Measurements from ENCODE around the gene FSTL4.

The FSTL4 gene

DNA sequence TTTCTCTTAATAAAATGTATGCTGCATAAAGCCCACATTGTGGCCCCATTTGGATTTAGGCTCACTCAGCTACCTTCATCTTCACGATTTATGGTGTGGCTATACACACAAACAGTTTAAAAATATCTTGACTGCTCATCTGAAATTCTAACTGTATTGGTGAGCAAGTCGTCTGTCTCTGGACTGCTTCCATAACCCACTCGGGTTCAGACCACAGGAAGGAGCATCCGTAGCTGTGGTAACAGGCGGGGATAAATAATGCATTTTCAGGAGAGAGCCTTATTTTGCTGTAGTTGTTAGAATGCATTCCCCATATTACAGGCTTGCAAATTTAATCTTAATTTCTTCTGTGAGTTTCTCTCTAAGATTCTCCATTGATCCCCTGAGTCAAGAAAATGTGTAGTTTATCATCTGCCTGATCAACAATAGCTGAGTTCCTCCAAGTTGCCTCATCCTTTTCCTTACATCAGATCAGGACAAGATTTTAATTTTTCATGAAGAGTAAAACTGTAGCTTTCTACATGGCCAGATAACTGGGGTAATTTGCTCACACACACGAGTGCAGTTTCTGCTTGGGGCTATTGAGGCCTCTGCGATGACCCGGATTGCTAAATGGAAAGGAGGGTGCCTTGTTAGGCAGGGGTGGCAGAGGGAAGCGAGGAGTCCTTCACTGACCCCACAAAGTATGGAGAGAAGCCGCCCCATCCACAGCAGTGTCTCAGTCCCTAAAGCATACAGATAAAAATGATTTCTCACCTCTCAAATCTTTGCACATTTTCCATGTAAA is 133.9 kb downstream of the FSTL4 start:
- Mint-ChIP-seq H3K36me3 (ENCODE audit: low read depth) (no peaks in the 10 kb centered on the region), H3K27ac (no peak overlapping the region), H3K27me3 (ENCODE audit: low read depth) (peaks cover 38% of the 10 kb centered on the region), H3K4me3 (no peak overlapping the region), H3K4me1 (ENCODE audit: low read depth) (no peaks in the 10 kb centered on the region), H3K9me3 (no peaks in the 10 kb centered on the region)

DNA sequence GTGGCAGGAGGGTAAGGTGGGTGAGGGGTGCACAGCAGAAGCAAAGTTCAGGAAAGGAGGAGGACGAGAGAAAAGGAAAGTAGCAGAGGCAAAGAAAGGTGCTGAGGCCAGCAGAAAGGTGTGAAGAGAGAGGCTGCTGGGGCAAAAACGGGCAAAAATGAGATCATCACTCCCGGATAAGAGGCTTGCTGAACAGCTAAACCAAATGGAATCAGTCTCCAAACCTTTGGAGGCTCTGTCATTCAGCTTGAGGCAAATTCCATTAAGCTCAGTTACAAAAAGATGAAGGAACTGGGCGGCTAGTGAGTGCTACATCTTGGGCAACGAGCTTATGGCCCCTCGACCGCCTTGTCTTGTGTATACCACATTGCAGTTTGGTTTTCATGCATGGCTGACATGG is 136.4 kb downstream of the FSTL4 start:
- H3K36me3 Mint-ChIP-seq (ENCODE audit: low read depth), result no peaks in the 10 kb centered on the region
- H3K9me3 Mint-ChIP-seq, result no peaks in the 10 kb centered on the region
- peaks cover 43% of the 10 kb centered on the region for H3K27me3 Mint-ChIP-seq (ENCODE audit: low read depth)
- no peak overlapping the region for H3K27ac Mint-ChIP-seq
- H3K4me3 Mint-ChIP-seq, result no peak overlapping the region
- H3K4me1 Mint-ChIP-seq (ENCODE audit: low read depth), result no peaks in the 10 kb centered on the region

DNA sequence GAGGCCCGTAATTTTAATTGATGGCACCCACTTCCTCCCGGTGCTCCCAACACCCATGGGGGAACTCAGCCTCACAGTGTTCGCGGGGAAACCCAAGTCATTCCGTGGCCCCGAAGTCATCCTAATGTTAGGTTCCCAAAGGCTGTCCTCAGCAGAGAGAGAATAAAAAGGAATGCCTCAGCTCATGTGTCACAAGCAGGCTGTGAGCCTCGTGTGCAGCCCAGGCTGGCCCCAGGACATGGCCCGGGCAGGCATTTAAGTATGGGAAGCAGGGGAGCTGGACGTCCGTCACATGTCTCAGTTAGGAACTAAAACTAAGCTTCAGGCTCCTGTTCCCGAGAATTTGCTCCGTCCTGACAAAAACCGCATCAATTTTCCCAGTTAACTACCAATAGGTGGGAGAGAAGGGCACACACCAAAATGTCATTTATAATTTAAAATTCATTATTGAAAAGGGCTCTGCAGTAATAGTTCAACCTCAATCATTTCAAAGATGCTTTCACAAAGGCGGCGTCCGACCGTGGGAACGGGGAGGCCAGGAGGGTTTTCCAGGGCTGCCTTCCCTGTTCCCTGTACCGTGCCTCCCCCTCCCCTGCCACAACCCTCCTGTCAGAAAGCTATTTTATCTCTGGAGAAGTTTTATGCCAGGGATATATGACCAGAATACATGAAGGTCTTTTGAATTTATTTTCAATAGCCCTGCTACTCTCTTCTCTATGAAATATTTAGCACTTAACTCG is 137.3 kb downstream of the FSTL4 start:
- Mint-ChIP-seq H3K4me1 (ENCODE audit: low read depth) (no peaks in the 10 kb centered on the region), H3K4me3 (no peak overlapping the region), H3K36me3 (ENCODE audit: low read depth) (no peaks in the 10 kb centered on the region), H3K9me3 (no peaks in the 10 kb centered on the region), H3K27me3 (ENCODE audit: low read depth) (peaks cover 43% of the 10 kb centered on the region), H3K27ac (no peak overlapping the region)

DNA sequence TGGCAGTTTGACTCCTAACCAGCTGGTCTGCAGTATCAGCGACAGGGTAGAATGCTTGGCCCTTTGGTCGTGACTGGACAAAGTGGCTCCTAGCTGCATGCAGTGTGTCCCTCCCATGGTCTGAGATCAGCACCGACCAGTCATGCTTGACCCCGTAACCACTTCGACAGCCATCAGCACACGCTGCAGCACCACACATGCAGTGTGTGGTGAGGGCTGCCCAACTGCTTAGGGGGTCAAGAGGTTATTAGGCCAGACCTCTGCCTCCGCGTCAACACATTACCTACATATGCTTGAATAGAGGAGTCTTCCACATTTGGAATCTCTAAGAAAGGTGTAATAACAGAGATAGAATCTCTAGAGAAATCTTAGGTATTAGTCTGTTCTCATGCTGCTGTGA is 139.1 kb downstream of the FSTL4 start:
- peaks cover 40% of the 10 kb centered on the region for H3K27me3 Mint-ChIP-seq (ENCODE audit: low read depth)
- H3K36me3 Mint-ChIP-seq (ENCODE audit: low read depth), result no peaks in the 10 kb centered on the region
- no peak overlapping the region for H3K4me3 Mint-ChIP-seq
- H3K4me1 Mint-ChIP-seq (ENCODE audit: low read depth), result no peaks in the 10 kb centered on the region
- no peaks in the 10 kb centered on the region for H3K9me3 Mint-ChIP-seq
- H3K27ac Mint-ChIP-seq, result no peak overlapping the region

DNA sequence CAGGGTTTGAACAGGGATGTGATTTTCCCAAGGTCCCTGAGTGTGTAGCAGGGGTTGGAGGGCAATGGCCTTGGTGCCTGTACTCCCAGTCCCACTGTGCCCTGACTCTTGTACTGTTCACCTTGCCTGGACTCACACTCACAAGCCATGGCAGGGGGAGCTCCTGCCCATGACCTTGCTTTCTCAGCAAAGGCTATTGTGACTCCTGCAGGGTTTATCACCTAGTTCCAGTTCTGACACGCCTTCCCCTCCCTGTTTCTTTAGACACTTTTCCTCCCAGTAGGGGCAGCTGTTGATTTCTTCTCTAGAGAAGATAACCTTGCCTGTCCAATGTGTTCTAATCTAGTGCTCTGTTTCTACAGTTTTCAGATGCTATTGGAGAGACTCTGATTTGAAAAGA is 139.5 kb downstream of the FSTL4 start:
- Mint-ChIP-seq H3K9me3 (no peaks in the 10 kb centered on the region), H3K27me3 (ENCODE audit: low read depth) (peaks cover 35% of the 10 kb centered on the region), H3K4me3 (no peak overlapping the region), H3K36me3 (ENCODE audit: low read depth) (no peaks in the 10 kb centered on the region), H3K4me1 (ENCODE audit: low read depth) (no peaks in the 10 kb centered on the region), H3K27ac (no peak overlapping the region)

DNA sequence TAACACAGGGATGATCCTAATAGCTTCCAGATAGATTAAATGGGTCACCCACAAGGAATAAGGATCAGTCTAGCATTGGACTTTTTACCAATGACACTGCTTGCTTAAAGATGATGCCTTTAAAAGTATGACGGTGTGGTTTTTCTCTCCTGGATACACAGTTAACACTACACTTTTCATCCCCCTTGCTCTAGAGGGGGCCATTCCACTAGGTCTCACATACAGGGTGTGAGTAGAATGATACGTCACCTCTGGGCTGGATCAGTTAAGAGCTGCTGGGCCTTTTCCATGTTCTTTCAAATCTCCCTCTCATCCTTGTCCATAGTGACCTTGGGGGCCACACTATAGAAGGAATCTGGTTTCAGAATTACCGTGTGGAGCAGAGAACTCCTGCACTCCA is 140.6 kb downstream of the FSTL4 start:
- peaks cover 33% of the 10 kb centered on the region for H3K27me3 Mint-ChIP-seq (ENCODE audit: low read depth)
- H3K9me3 Mint-ChIP-seq, result no peaks in the 10 kb centered on the region
- no peaks in the 10 kb centered on the region for H3K4me1 Mint-ChIP-seq (ENCODE audit: low read depth)
- no peaks in the 10 kb centered on the region for H3K36me3 Mint-ChIP-seq (ENCODE audit: low read depth)
- no peak overlapping the region for H3K27ac Mint-ChIP-seq
- no peak overlapping the region for H3K4me3 Mint-ChIP-seq

DNA sequence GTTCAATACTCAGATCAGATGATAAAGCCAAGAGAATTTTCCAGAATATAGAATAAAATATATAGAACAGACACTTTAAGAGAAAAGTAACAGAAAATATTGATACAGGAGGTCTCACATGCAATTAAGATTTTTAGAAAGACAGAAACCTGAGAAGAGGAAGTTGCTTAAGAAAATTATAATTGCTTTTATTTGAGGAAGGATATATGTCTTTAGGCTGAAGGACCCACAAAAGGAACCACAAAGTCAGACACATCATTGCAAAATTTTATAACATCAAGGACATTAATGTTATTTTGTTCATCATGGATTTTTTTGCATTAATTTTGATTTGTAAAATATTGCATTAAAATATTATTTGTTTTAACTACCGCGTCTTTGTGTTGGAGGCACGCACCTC is 141.5 kb downstream of the FSTL4 start:
- Mint-ChIP-seq H3K27me3 (ENCODE audit: low read depth) (peaks cover 28% of the 10 kb centered on the region), H3K27ac (no peak overlapping the region), H3K36me3 (ENCODE audit: low read depth) (no peaks in the 10 kb centered on the region), H3K4me1 (ENCODE audit: low read depth) (no peaks in the 10 kb centered on the region), H3K4me3 (no peak overlapping the region), H3K9me3 (no peaks in the 10 kb centered on the region)

DNA sequence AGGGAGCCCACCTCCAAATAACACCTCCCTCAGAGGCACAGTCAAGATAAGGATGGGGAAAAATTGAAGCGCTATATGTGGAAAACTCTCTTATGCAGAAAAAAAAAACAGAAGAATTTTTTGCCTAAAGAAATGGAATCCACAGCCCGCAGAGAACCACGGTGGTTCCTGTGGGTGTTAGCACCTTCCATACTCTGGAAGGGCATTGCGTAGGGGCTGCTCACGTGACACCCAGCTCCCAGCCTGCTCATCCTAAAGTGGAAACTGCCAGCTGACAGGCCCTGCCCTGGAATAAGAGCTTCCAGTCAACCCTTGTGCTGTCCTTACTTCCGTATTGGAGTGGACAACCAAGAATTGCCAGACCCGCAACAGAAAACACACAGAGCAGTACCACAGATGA is 142.5 kb downstream of the FSTL4 start:
- no peak overlapping the region for H3K4me3 Mint-ChIP-seq
- H3K9me3 Mint-ChIP-seq, result no peaks in the 10 kb centered on the region
- no peak overlapping the region for H3K27ac Mint-ChIP-seq
- H3K4me1 Mint-ChIP-seq (ENCODE audit: low read depth), result no peaks in the 10 kb centered on the region
- H3K36me3 Mint-ChIP-seq (ENCODE audit: low read depth), result no peaks in the 10 kb centered on the region
- H3K27me3 Mint-ChIP-seq (ENCODE audit: low read depth), result peaks cover 22% of the 10 kb centered on the region

DNA sequence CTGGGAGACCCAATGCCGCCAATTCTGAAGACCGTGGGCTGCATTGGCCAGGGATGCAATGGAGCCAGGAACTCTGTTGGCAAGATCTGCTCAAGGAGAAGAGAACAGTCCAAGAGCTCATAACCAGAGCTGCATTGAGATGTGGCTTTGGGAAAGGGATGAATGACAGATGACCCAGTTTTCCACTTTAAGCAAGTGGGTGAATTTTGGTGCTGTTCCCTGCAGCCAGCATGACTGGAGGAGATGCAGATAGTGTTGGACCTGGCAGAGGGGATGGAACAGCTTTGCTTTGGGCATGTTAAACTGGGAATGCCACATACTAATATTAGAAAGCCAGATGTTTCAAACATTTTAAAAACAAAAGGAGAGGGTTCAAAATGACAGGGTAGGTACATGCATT is 143.1 kb downstream of the FSTL4 start:
- no peak overlapping the region for H3K27ac Mint-ChIP-seq
- no peak overlapping the region for H3K4me3 Mint-ChIP-seq
- no peaks in the 10 kb centered on the region for H3K9me3 Mint-ChIP-seq
- no peaks in the 10 kb centered on the region for H3K36me3 Mint-ChIP-seq (ENCODE audit: low read depth)
- peaks cover 21% of the 10 kb centered on the region for H3K27me3 Mint-ChIP-seq (ENCODE audit: low read depth)
- H3K4me1 Mint-ChIP-seq (ENCODE audit: low read depth), result no peaks in the 10 kb centered on the region

DNA sequence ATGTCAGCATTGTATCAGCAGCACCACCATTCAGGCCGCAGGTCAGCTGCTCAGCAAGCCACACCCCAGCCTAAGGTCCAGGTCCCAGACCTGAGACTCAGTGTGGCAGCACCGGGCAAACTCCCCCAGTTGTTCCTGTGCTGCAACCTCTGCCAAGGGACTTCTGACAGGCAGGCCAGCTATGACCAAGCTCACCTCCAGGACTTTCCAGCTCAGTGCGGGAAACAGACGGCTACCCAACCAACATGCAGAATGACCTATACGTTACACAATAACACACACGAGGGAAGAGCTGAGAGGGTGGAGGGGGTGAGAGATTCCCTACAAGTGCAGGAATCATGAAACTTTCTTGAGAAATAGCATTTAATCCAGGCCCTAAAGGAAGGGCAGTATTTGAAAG is 143.7 kb downstream of the FSTL4 start:
- H3K36me3 Mint-ChIP-seq (ENCODE audit: low read depth), result no peaks in the 10 kb centered on the region
- H3K27ac Mint-ChIP-seq, result no peak overlapping the region
- H3K4me3 Mint-ChIP-seq, result no peak overlapping the region
- H3K27me3 Mint-ChIP-seq (ENCODE audit: low read depth), result peaks cover 15% of the 10 kb centered on the region
- H3K4me1 Mint-ChIP-seq (ENCODE audit: low read depth), result no peaks in the 10 kb centered on the region
- no peaks in the 10 kb centered on the region for H3K9me3 Mint-ChIP-seq

DNA sequence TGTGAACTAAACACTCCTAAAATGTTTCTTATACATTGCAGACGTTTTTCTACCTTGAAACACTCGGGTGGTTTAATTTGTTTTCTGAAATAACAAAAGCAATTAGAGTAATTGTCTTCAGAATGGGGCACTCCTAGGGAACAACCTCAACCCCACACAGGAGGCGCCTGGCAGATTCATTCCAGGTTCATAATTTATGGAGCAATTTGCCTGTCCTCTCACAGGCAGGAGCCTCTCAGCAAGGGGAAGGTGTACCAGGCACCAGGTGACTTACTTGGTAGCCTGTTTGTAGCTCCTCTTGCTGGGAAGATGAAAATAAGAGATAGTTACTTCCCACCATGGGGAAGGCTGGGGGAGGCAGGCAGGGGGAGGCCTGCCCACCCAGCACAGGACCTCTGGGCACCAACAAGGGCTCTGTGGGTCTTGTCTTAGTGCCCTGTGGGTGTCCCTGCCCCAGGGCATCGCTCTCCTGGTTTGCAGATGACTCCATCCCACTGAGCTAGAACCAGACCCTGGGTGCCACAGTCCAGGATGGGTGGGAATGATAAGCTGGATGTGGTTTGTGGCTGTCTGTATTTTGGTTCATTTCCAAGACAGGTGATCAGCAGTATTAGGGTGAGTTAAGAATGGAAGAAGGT is 144.4 kb downstream of the FSTL4 start:
- H3K36me3 Mint-ChIP-seq (ENCODE audit: low read depth), result no peaks in the 10 kb centered on the region
- H3K27ac Mint-ChIP-seq, result no peak overlapping the region
- H3K9me3 Mint-ChIP-seq, result no peaks in the 10 kb centered on the region
- H3K27me3 Mint-ChIP-seq (ENCODE audit: low read depth), result peaks cover 13% of the 10 kb centered on the region
- no peak overlapping the region for H3K4me3 Mint-ChIP-seq
- H3K4me1 Mint-ChIP-seq (ENCODE audit: low read depth), result no peaks in the 10 kb centered on the region

DNA sequence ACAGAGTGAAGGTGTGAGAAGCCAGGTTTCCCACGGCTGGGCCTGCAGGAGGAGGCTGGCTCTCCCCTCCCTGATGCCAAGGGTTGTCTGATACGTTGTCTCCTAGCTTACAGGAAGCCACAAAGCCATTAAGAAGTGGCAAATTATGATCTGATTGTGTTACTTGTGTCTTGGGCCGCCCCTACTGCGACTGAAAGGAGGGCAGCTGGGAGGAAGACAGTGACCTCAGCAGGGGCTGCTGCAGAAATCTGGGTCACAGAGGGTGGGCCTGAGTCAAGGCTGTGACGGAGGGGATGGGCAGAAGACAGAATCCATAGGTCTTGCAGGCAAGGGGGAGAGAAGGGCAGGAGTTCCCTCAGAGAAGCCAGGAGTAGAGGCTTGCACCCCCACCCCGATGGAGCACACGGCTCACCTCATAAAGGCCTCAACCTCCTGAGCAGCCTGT is 145.0 kb downstream of the FSTL4 start:
- H3K9me3 Mint-ChIP-seq, result no peaks in the 10 kb centered on the region
- H3K4me1 Mint-ChIP-seq (ENCODE audit: low read depth), result no peaks in the 10 kb centered on the region
- no peak overlapping the region for H3K27ac Mint-ChIP-seq
- H3K36me3 Mint-ChIP-seq (ENCODE audit: low read depth), result no peaks in the 10 kb centered on the region
- no peak overlapping the region for H3K4me3 Mint-ChIP-seq
- peaks cover 13% of the 10 kb centered on the region for H3K27me3 Mint-ChIP-seq (ENCODE audit: low read depth)

DNA sequence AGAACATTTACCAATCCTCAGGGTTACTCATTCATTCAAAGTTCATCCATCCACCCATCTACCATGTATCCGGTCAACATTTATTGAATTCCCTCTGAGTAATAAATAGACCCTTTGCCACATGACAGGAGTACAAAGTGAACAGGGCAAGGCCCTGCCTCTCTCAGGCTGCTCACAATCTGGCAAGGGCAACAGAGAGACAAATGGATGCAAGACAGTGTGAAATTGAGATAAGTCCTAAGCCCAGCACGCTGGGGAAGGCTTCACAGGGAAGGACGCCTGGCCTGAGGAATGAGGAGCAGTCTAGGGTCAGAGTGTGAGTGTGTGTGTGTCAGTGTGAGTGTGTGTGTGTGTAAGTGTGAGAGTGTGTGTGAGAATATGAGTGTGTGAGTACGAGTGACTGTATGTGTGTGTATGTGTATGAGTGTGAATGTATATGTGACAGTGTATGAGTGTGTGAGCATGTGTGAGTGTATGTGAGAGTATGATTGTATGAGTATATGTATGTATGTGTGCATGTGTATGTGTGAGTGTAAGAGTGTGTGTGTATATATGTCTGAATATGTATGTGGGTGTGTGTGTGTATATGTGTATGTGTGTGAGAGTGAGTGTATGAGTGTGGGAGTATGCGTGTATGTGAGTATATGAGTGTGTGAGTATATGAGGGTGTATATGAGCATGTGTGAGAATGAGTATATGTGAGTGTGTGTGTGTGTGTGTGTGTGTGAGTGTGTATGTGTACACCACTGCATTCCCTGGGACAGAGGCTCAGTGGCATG is 145.6 kb downstream of the FSTL4 start:
- Mint-ChIP-seq H3K27ac (no peak overlapping the region), H3K27me3 (ENCODE audit: low read depth) (peaks cover 9% of the 10 kb centered on the region), H3K9me3 (no peaks in the 10 kb centered on the region), H3K4me3 (no peak overlapping the region), H3K4me1 (ENCODE audit: low read depth) (no peaks in the 10 kb centered on the region), H3K36me3 (ENCODE audit: low read depth) (no peaks in the 10 kb centered on the region)

DNA sequence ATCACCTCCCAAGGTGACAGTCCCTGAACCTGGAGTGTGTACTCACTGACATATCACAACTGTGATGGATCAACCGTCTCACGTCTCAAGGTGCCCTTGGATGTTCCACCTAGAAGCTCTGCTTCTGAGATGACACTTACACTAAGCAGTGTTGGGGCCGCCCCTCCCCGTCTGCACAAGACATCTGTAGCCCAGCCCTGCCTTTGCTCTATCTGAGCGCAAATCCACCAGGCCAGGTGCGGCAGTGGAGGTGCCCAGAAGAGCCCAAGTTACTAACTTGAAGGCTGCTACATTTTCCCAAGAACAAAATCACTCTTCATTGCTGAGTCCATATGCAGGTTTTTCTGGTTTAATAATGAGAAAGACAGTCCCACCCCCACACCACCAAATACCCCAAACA is 148.3 kb downstream of the FSTL4 start:
- H3K36me3 Mint-ChIP-seq (ENCODE audit: low read depth), result no peaks in the 10 kb centered on the region
- H3K4me3 Mint-ChIP-seq, result no peak overlapping the region
- H3K9me3 Mint-ChIP-seq, result no peaks in the 10 kb centered on the region

More for the DNA sequence above, 148.3 kb downstream of the FSTL4 start:
- H3K27me3 Mint-ChIP-seq (ENCODE audit: low read depth), result peaks cover 2% of the 10 kb centered on the region
- H3K4me1 Mint-ChIP-seq (ENCODE audit: low read depth), result no peaks in the 10 kb centered on the region
- no peak overlapping the region for H3K27ac Mint-ChIP-seq

Measured in T-helper 1 cell treated with Interleukin-12 subunit alpha and Interleukin-12 subunit beta and Interleukin-4 antibody, amounts not matched to agents 30 μg/mL and 1 μg/mL, for 36 hours (primary cell).